Fibroblast of lung (primary cell): ENCODE results near the gene POLR1C. TPM values are rescaled to one million over a fixed set of nuclear protein-coding genes. Genes with fewer than 3 reads are reported as not detected.
A peak's percentile ranks its signal among the peaks of the same experiment; 100 is the strongest.

Source experiments
- DNase-seq, 2 donors: peaks; one replicate each; pipeline versions ENCODE4 v3.0.0 to v3.0.0-alpha.2; 2010; ENCODE audit warnings: low read depth in 2 of 2
- H2AFZ ChIP-seq: 2 replicates; pipeline ENCODE4 v1.5.1; 2012; ENCODE audit warnings: low read length, control low read depth, inconsistent platforms
- H3K27ac ChIP-seq: 2 replicates; pipeline ENCODE4 v1.5.1; 2011; ENCODE audit warnings: low read length, control low read depth; ENCODE audit not compliant: insufficient read depth
- H3K27me3 ChIP-seq: 2 replicates; pipeline ENCODE4 v1.5.1; 2011; ENCODE audit warnings: mild to moderate bottlenecking, low read length; ENCODE audit not compliant: control insufficient read depth, insufficient read depth
- H3K36me3 ChIP-seq: 2 replicates; pipeline ENCODE4 v1.5.1; 2011; ENCODE audit warnings: low read length; ENCODE audit not compliant: control insufficient read depth, insufficient read depth
- H3K4me1 ChIP-seq: 2 replicates; pipeline ENCODE4 v1.5.1; 2011; ENCODE audit warnings: low read length; ENCODE audit not compliant: control insufficient read depth, insufficient read depth; ENCODE audit errors: extremely low read depth
- H3K4me2 ChIP-seq: 2 replicates; pipeline ENCODE4 v1.5.1; 2011; ENCODE audit warnings: low read length, control low read depth; ENCODE audit not compliant: insufficient read depth; ENCODE audit errors: extremely low read depth
- H3K4me3 ChIP-seq, 4 experiments: fragments of 200-600 bp in 1 of 4; sonication (generic) in 1 of 4; replicated peaks in 1 of 4; 2 replicates each; pipeline ENCODE4 v1.5.1; 2011 to 2016; ENCODE audit warnings: low read length in 4 of 4, low read depth in 3 of 4, mild to moderate bottlenecking in 3 of 4, control low read depth in 2 of 4, inconsistent platforms in 1 of 4, mixed read lengths in 1 of 4; ENCODE audit not compliant: insufficient read depth in 1 of 4; ENCODE audit errors: control extremely low read depth in 1 of 4
- H3K79me2 ChIP-seq: 2 replicates; pipeline ENCODE4 v1.5.1; 2012; ENCODE audit warnings: mild to moderate bottlenecking, low read length, inconsistent platforms; ENCODE audit not compliant: control insufficient read depth, insufficient read depth
- H3K9ac ChIP-seq: 2 replicates; pipeline ENCODE4 v1.5.1; 2011; ENCODE audit warnings: mild to moderate bottlenecking, low read length, control low read depth; ENCODE audit not compliant: insufficient read depth
- H3K9me3 ChIP-seq: 2 replicates; pipeline ENCODE4 v1.5.1; 2012; ENCODE audit warnings: low read depth, low read length; ENCODE audit not compliant: control insufficient read depth, insufficient read depth
- H4K20me1 ChIP-seq: 2 replicates; pipeline ENCODE4 v1.5.1; 2011; ENCODE audit warnings: low read length; ENCODE audit not compliant: control insufficient read depth, insufficient read depth; ENCODE audit errors: extremely low read depth
- CTCF ChIP-seq, 2 donors: IDR thresholded peaks in 1 of 2; conservative IDR thresholded peaks in 1 of 2; 1 replicate in 1 of 2; 2 replicates in 1 of 2; pipeline ENCODE4 v1.5.1; 2011 to 2012; ENCODE audit warnings: low read length in 2 of 2, control low read depth in 1 of 2, inconsistent platforms in 1 of 2, low read depth in 1 of 2, mild to moderate bottlenecking in 1 of 2
- EZH2 ChIP-seq: IDR thresholded peaks from 2 replicates; pipeline ENCODE4 v1.5.1; 2012; ENCODE audit warnings: low read length, control low read depth, mild to moderate bottlenecking; ENCODE audit errors: missing control alignments
- polyA plus RNA-seq, 2 donors: library from polyadenylated mRNA; depleted of rRNA in 1 of 2; stranded (reverse) in 1 of 2; unstranded in 1 of 2; fragments of >200 nt; gene quantifications; 2 replicates each; pipeline ENCODE4 v1.2.1, GENCODE V29; 2011 to 2012; ENCODE audit warnings: missing spikeins in 1 of 2
- total RNA-seq: library from RNA; depleted of rRNA; stranded (reverse); fragments of >200 nt; gene quantifications from 2 replicates; pipeline ENCODE4 v1.2.1, GENCODE V29; 2014

POLR1C gene
- total and polyA plus RNA-seq, 2 donors (not counting 1 experiment from before 2014, with no cell fraction given) = 27.4 to 39.7 TPM

GRCh38 chr6:43495409-43495941, 21.4 kb upstream of the POLR1C start:
- H3K27ac ChIP-seq = no peak overlapping the region
- H3K4me2 ChIP-seq = no peak overlapping the region
- H3K4me1 ChIP-seq = peaks cover 24% of the 10 kb centered on the region
- H3K27me3 ChIP-seq = no peaks in the 10 kb centered on the region
- no peak for DNase-seq
- H3K9me3 ChIP-seq = no peaks in the 10 kb centered on the region
- peaks cover 10% of the 10 kb centered on the region for H3K36me3 ChIP-seq
- H3K4me3 ChIP-seq = no peak overlapping the region
- H3K79me2 ChIP-seq = peaks cover 4% of the 10 kb centered on the region
- H3K9ac ChIP-seq = no peak overlapping the region
- TF ChIP-seq EZH2 = no peak
- TF ChIP-seq CTCF (conservative IDR thresholded peaks at IDR 0.05 in 1 of 2, IDR thresholded peaks at IDR 0.05 in 1 of 2; ENCODE audit: low read depth in 1 of 2, low read length in 2 of 2) = peak in 1 of 2 donors; percentile 28
- H4K20me1 ChIP-seq = no peaks in the 10 kb centered on the region
- no peak overlapping the region for H2AFZ ChIP-seq

- H3K4me2 ChIP-seq = no peak overlapping the region
- peaks cover 24% of the 10 kb centered on the region for H3K4me1 ChIP-seq
- H3K27me3 ChIP-seq = no peaks in the 10 kb centered on the region
- H2AFZ ChIP-seq = no peak overlapping the region
- DNase-seq = peak; percentile 47 to 68
- H3K79me2 ChIP-seq = peaks cover 4% of the 10 kb centered on the region
- TF ChIP-seq EZH2 (no peak), CTCF (conservative IDR thresholded peaks at IDR 0.05 in 1 of 2, IDR thresholded peaks at IDR 0.05 in 1 of 2; ENCODE audit: low read depth in 1 of 2, low read length in 2 of 2) (peak; percentile 40 to 59)
- no peaks in the 10 kb centered on the region for H3K9me3 ChIP-seq
- no peaks in the 10 kb centered on the region for H4K20me1 ChIP-seq
- H3K9ac ChIP-seq = no peak overlapping the region
- H3K27ac ChIP-seq = peak overlapping the region; percentile 26
- H3K36me3 ChIP-seq = peaks cover 10% of the 10 kb centered on the region
- no peak overlapping the region for H3K4me3 ChIP-seq
Observed at GRCh38 chr6:43496370-43497128, 20.3 kb upstream of the POLR1C start.

- H3K27me3 ChIP-seq = no peaks in the 10 kb centered on the region
- H3K27ac ChIP-seq = no peak overlapping the region
- peaks cover 21% of the 10 kb centered on the region for H3K4me1 ChIP-seq
- H3K9ac ChIP-seq = no peak overlapping the region
- no peak overlapping the region for H3K4me2 ChIP-seq
- H3K79me2 ChIP-seq = peaks cover 4% of the 10 kb centered on the region
- no peak for TF ChIP-seq CTCF (conservative IDR thresholded peaks at IDR 0.05 in 1 of 2, IDR thresholded peaks at IDR 0.05 in 1 of 2; ENCODE audit: low read depth in 1 of 2, low read length in 2 of 2)
- no peak for TF ChIP-seq EZH2
- no peak overlapping the region for H3K4me3 ChIP-seq
- H2AFZ ChIP-seq = no peak overlapping the region
- no peaks in the 10 kb centered on the region for H4K20me1 ChIP-seq
- DNase-seq = no peak
- H3K36me3 ChIP-seq = peaks cover 10% of the 10 kb centered on the region
- H3K9me3 ChIP-seq = no peaks in the 10 kb centered on the region
Observed at GRCh38 chr6:43497129-43497396, 19.8 kb upstream of the POLR1C start.
